Measurements from ENCODE around the gene HTRA3. TPM values are rescaled to one million over a fixed set of nuclear protein-coding genes. Genes with fewer than 3 reads are reported as not detected.

The HTRA3 gene
- total RNA-seq, 1 donor from 2014 or later = 3.4 TPM

- no peak overlapping the region for H3K27ac Mint-ChIP-seq (ENCODE audit: unreplicated experiment)
- H3K9me3 Mint-ChIP-seq = no peaks in the 10 kb centered on the region
- H3K36me3 Mint-ChIP-seq (ENCODE audit: low read depth) = no peaks in the 10 kb centered on the region
These were observed 82.4 kb downstream of the HTRA3 start for GRCh38 chr4:8351931-8352367.

GRCh38 chr4:8352368-8353157, 83.0 kb downstream of the HTRA3 start:
- TF ChIP-seq CTCF (conservative IDR thresholded peaks at IDR 0.05) = no peak
- Mint-ChIP-seq H3K27ac (ENCODE audit: unreplicated experiment) (no peak overlapping the region), H3K4me1 (peaks cover under 1% of the 10 kb centered on the region), H3K27me3 (ENCODE audit: low read depth) (peaks cover 2% of the 10 kb centered on the region), H3K9me3 (no peaks in the 10 kb centered on the region), H3K4me3 (no peak overlapping the region), H3K36me3 (ENCODE audit: low read depth) (no peaks in the 10 kb centered on the region)
- DNase-seq (ENCODE audit: low read depth, low spot score) = no peak

More at GRCh38 chr4:8351931-8352367, 82.4 kb downstream of the HTRA3 start:
- TF ChIP-seq CTCF (conservative IDR thresholded peaks at IDR 0.05) = no peak
- Mint-ChIP-seq H3K27me3 (ENCODE audit: low read depth) (peaks cover 2% of the 10 kb centered on the region), H3K4me1 (no peaks in the 10 kb centered on the region), H3K4me3 (no peak overlapping the region)
- DNase-seq (ENCODE audit: low read depth, low spot score) = no peak

GRCh38 chr4:8353158-8353669, 83.7 kb downstream of the HTRA3 start:
- DNase-seq (ENCODE audit: low read depth, low spot score) = no peak
- H3K27me3 Mint-ChIP-seq (ENCODE audit: low read depth) = peaks cover 2% of the 10 kb centered on the region
- no peak for TF ChIP-seq CTCF (conservative IDR thresholded peaks at IDR 0.05)
- no peak overlapping the region for H3K4me3 Mint-ChIP-seq
- H3K4me1 Mint-ChIP-seq = peaks cover 7% of the 10 kb centered on the region
- peaks cover 2% of the 10 kb centered on the region for H3K36me3 Mint-ChIP-seq (ENCODE audit: low read depth)
- H3K27ac Mint-ChIP-seq (ENCODE audit: unreplicated experiment) = no peak overlapping the region
- H3K9me3 Mint-ChIP-seq = peaks cover 1% of the 10 kb centered on the region

GRCh38 chr4:8353912-8354453, 84.4 kb downstream of the HTRA3 start:
- Mint-ChIP-seq H3K27ac (ENCODE audit: unreplicated experiment) (no peak overlapping the region), H3K4me3 (no peak overlapping the region), H3K9me3 (peaks cover 3% of the 10 kb centered on the region), H3K27me3 (ENCODE audit: low read depth) (peaks cover 2% of the 10 kb centered on the region), H3K36me3 (ENCODE audit: low read depth) (peaks cover 2% of the 10 kb centered on the region), H3K4me1 (peaks cover 11% of the 10 kb centered on the region)
- DNase-seq (ENCODE audit: low read depth, low spot score) = no peak
- TF ChIP-seq CTCF (conservative IDR thresholded peaks at IDR 0.05) = no peak

DNA sequence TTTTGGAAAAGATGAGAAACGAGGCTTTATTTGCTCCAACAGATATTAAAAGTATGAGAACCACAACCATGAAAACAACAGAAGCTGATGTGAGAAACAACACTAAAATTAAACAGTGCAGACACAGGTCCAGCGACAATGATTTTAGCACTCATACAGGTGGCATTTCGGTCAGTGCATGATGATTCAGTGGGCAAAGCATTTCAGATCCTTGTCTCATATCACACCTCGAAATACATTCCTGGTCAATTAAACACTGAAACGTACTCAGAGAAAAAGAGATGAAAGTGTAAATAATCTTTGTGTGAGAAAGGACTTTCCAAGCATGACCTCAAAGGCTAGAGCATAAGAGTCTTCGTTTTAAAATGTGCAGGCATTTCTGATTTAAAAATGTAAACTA, 85.8 kb downstream of the HTRA3 start:
- peaks cover 3% of the 10 kb centered on the region for H3K9me3 Mint-ChIP-seq
- H3K27ac Mint-ChIP-seq (ENCODE audit: unreplicated experiment) = no peak overlapping the region
- no peak for DNase-seq (ENCODE audit: low read depth, low spot score)
- H3K4me3 Mint-ChIP-seq = no peak overlapping the region
- H3K36me3 Mint-ChIP-seq (ENCODE audit: low read depth) = peaks cover 2% of the 10 kb centered on the region
- H3K4me1 Mint-ChIP-seq = peaks cover 11% of the 10 kb centered on the region
- no peak for TF ChIP-seq CTCF (conservative IDR thresholded peaks at IDR 0.05)
- H3K27me3 Mint-ChIP-seq (ENCODE audit: low read depth) = peaks cover 2% of the 10 kb centered on the region

Measured in neural crest cell (in vitro differentiated cells).